Measurements from ENCODE around the gene MAD2L1BP.
"Not testable (repeated sequence)": the region's sequence is repeated elsewhere in the genome, so short reads cannot be mapped to it uniquely, and the experiment has no call there.

Gene MAD2L1BP

GRCh38 chr6:43635387-43636307, at the start of gene MAD2L1BP:
MAD2L1BP (plus strand) TSS chr6:43635840; CDS start chr6:43635876, 36 bp downstream.
- peak; percentile 88 for DNase-seq (ENCODE audit: low spot score)

- DNase-seq (ENCODE audit: low spot score), result no peak
Measured at GRCh38 chr6:43588194-43588593, 47.4 kb upstream of the MAD2L1BP start.

GRCh38 chr6:43589564-43589963, 46.1 kb upstream of the MAD2L1BP start:
- DNase-seq (ENCODE audit: low spot score), result not testable (repeated sequence)

GRCh38 chr6:43593938-43594337, 41.7 kb upstream of the MAD2L1BP start:
- no peak for DNase-seq (ENCODE audit: low spot score)

- no peak for DNase-seq (ENCODE audit: low spot score)
Measured at GRCh38 chr6:43600595-43600994, 35.0 kb upstream of the MAD2L1BP start.

GRCh38 chr6:43604174-43604573, 31.5 kb upstream of the MAD2L1BP start:
- no peak for DNase-seq (ENCODE audit: low spot score)

GRCh38 chr6:43606019-43606418, 29.6 kb upstream of the MAD2L1BP start:
- no peak for DNase-seq (ENCODE audit: low spot score)

GRCh38 chr6:43608310-43608763, 27.3 kb upstream of the MAD2L1BP start:
- peak; percentile 68 for DNase-seq (ENCODE audit: low spot score)

- no peak for DNase-seq (ENCODE audit: low spot score)
Measured at GRCh38 chr6:43608807-43609206, 26.8 kb upstream of the MAD2L1BP start.

GRCh38 chr6:43609402-43609801, 26.2 kb upstream of the MAD2L1BP start:
- no peak for DNase-seq (ENCODE audit: low spot score)

- no peak for DNase-seq (ENCODE audit: low spot score)
Measured at GRCh38 chr6:43610431-43610830, 25.2 kb upstream of the MAD2L1BP start.

GRCh38 chr6:43613721-43614395, 21.8 kb upstream of the MAD2L1BP start:
- DNase-seq (ENCODE audit: low spot score), result no peak

GRCh38 chr6:43614396-43614730, 21.3 kb upstream of the MAD2L1BP start:
- DNase-seq (ENCODE audit: low spot score), result no peak

GRCh38 chr6:43616725-43617472, 18.7 kb upstream of the MAD2L1BP start:
- DNase-seq (ENCODE audit: low spot score), result no peak

- no peak for DNase-seq (ENCODE audit: low spot score)
Measured at GRCh38 chr6:43621078-43621835, 14.4 kb upstream of the MAD2L1BP start.

GRCh38 chr6:43621836-43622180, 13.8 kb upstream of the MAD2L1BP start:
- DNase-seq (ENCODE audit: low spot score), result no peak

- no peak for DNase-seq (ENCODE audit: low spot score)
Measured at GRCh38 chr6:43622541-43622940, 13.1 kb upstream of the MAD2L1BP start.

GRCh38 chr6:43623880-43624785, 11.5 kb upstream of the MAD2L1BP start:
- DNase-seq (ENCODE audit: low spot score), result no peak

GRCh38 chr6:43624786-43625288, 10.8 kb upstream of the MAD2L1BP start:
- no peak for DNase-seq (ENCODE audit: low spot score)

GRCh38 chr6:43625393-43625992, 10.1 kb upstream of the MAD2L1BP start:
- DNase-seq (ENCODE audit: low spot score), result no peak

Data from NAMALWA (cell line).